SK-N-SH (cell line): ENCODE measurements around the gene ASIC2. TPM values are rescaled to one million over a fixed set of nuclear protein-coding genes. Genes with fewer than 3 reads are reported as not detected.

Experiments
- CTCF ChIA-PET: fragments of 300-600, 350-600 bp; formaldehyde crosslinking; extraction: SDS; loops from one replicate; lab custom pipeline; 2021; lab: Yijun Ruan, JAX
- POLR2A ChIA-PET: fragments of 350-600 bp; sonication (Branson Sonifier 250); formaldehyde crosslinking; extraction: SDS; loops from one replicate; lab custom pipeline; 2020; ENCODE audit warnings: antibody characterized with exemption, inconsistent platforms; lab: Yijun Ruan, JAX
- DNase-seq: peaks from one replicate; pipeline ENCODE4 v3.0.0; 2012
- H2AFZ ChIP-seq: fragments of 200-600 bp; sonication (generic); 2 replicates; pipeline ENCODE4 v1.8.1; 2016; ENCODE audit warnings: antibody characterized with exemption, mild to moderate bottlenecking, low read depth
- H3F3A ChIP-seq: fragments of 200-600 bp; sonication (generic); replicated peaks from 2 replicates; pipeline ENCODE3; 2016; ENCODE audit warnings: antibody characterized with exemption, mild to moderate bottlenecking; ENCODE audit not compliant: insufficient read depth
- H3K27ac ChIP-seq, 2 experiments: fragments of 200-500 bp in 1 of 2; fragments of 200-600 bp in 1 of 2; sonication (Bioruptor generic) in 1 of 2; sonication (generic), shearing (Covaris generic) in 1 of 2; 2 replicates each; pipeline versions ENCODE4 v1.5.1 to v1.6.1; 2014 to 2016; ENCODE audit warnings: low read depth in 2 of 2, inconsistent platforms in 1 of 2, low read length in 1 of 2, mild to moderate bottlenecking in 1 of 2, mixed read lengths in 1 of 2
- H3K27me3 ChIP-seq: fragments of 200-600 bp; sonication (generic), shearing (Covaris generic); 2 replicates; pipeline ENCODE4 v1.6.1; 2016; ENCODE audit warnings: mixed run types; ENCODE audit not compliant: insufficient read depth
- H3K36me3 ChIP-seq, 2 experiments: fragments of 200-500 bp in 1 of 2; fragments of 200-600 bp in 1 of 2; sonication (Bioruptor generic) in 1 of 2; sonication (generic) in 1 of 2; replicated peaks in 1 of 2; 2 replicates each; pipeline versions ENCODE3 to v1.5.1; 2014 to 2016; ENCODE audit warnings: low read length in 1 of 2, mild to moderate bottlenecking in 1 of 2; ENCODE audit not compliant: insufficient read depth in 2 of 2, control insufficient read depth in 1 of 2
- H3K4me1 ChIP-seq, 2 experiments: fragments of 200-500 bp in 1 of 2; fragments of 200-600 bp in 1 of 2; sonication (Bioruptor generic) in 1 of 2; sonication (generic), shearing (Covaris generic) in 1 of 2; 2 replicates each; pipeline versions ENCODE4 v1.5.1 to v1.6.1; 2014 to 2016; ENCODE audit warnings: low read depth in 1 of 2, low read length in 1 of 2, mixed run types in 1 of 2; ENCODE audit not compliant: insufficient read depth in 2 of 2, control insufficient read depth in 1 of 2
- H3K4me2 ChIP-seq: fragments of 200-600 bp; sonication (generic), shearing (Covaris generic); 2 replicates; pipeline ENCODE4 v1.6.1; 2017; ENCODE audit warnings: mixed run types
- H3K4me3 ChIP-seq, 2 experiments: fragments of 200-500 bp in 1 of 2; fragments of 200-600 bp in 1 of 2; sonication (Bioruptor generic) in 1 of 2; sonication (generic), shearing (Covaris generic) in 1 of 2; 2 replicates each; pipeline versions ENCODE4 v1.5.1 to v1.8.1; 2014 to 2016; ENCODE audit warnings: low read depth in 2 of 2, inconsistent platforms in 1 of 2, low read length in 1 of 2, mild to moderate bottlenecking in 1 of 2, mixed read lengths in 1 of 2, moderate library complexity in 1 of 2
- H3K79me2 ChIP-seq: fragments of 200-600 bp; sonication (generic); 2 replicates; pipeline ENCODE4 v1.8.1; 2017; ENCODE audit warnings: mild to moderate bottlenecking; ENCODE audit not compliant: insufficient read depth
- H3K9ac ChIP-seq: fragments of 200-600 bp; sonication (generic); 2 replicates; pipeline ENCODE4 v1.6.1; 2017; ENCODE audit warnings: mixed run types
- H3K9me2 ChIP-seq: fragments of 200-600 bp; sonication (generic); 2 replicates; pipeline ENCODE4 v1.6.1; 2017; ENCODE audit warnings: mixed run types
- H3K9me3 ChIP-seq: fragments of 200-600 bp; sonication (generic); 2 replicates; pipeline ENCODE4 v1.6.1; 2017; ENCODE audit warnings: mixed run types, mild to moderate bottlenecking, moderate library complexity
- H4K20me1 ChIP-seq: fragments of 200-600 bp; sonication (generic); 2 replicates; pipeline ENCODE4 v1.6.1; 2017; ENCODE audit warnings: mild to moderate bottlenecking, mixed run types; ENCODE audit not compliant: insufficient read depth
- CHD2 ChIP-seq: fragments of 150-350 bp; IDR thresholded peaks from 2 replicates; pipeline ENCODE4 v1.6.1; 2018; ENCODE audit warnings: low read length; ENCODE audit not compliant: partially characterized antibody
- EP300 ChIP-seq, 2 experiments: IDR thresholded peaks; 2 replicates each; pipeline versions ENCODE4 v1.4.0 to v1.6.1; 2012; ENCODE audit warnings: borderline replicate concordance in 1 of 2, low read depth in 1 of 2, low read length in 1 of 2
- EZH2phosphoT487 ChIP-seq: fragments of 200-600 bp; sonication (generic); IDR thresholded peaks from 2 replicates; pipeline ENCODE4 v1.6.1; 2017; ENCODE audit warnings: low read depth, mixed run types, mild to moderate bottlenecking, antibody characterized with exemption, moderate library complexity, borderline replicate concordance
- FOSL2 ChIP-seq: IDR thresholded peaks from 2 replicates; pipeline ENCODE4 v1.4.0; 2012; ENCODE audit warnings: low read depth, mild to moderate bottlenecking, moderate library complexity, borderline replicate concordance
- FOXJ3 ChIP-seq: sonication (generic); formaldehyde crosslinking; IDR thresholded peaks from 2 replicates; pipeline ENCODE4 v1.5.1; 2020; ENCODE audit warnings: mild to moderate bottlenecking, missing genetic modification reagents
- MEF2A ChIP-seq: IDR thresholded peaks from 2 replicates; pipeline ENCODE4 v1.4.0; 2012; ENCODE audit warnings: low read depth, borderline replicate concordance
- MXI1 ChIP-seq: IDR thresholded peaks from 2 replicates; pipeline ENCODE4 v1.6.1; 2012; ENCODE audit warnings: mild to moderate bottlenecking, low read depth, low read length, improper control_type of control experiment
- NRF1 ChIP-seq: IDR thresholded peaks from 2 replicates; pipeline ENCODE4 v1.6.1; 2012; ENCODE audit warnings: low read depth, mild to moderate bottlenecking, low read length
- RAD21 ChIP-seq: IDR thresholded peaks from 2 replicates; pipeline ENCODE4 v1.6.1; 2012; ENCODE audit warnings: mild to moderate bottlenecking, low read length
- RFX5 ChIP-seq: IDR thresholded peaks from 2 replicates; pipeline ENCODE4 v1.6.1; 2012; ENCODE audit warnings: mild to moderate bottlenecking, improper control_type of control experiment, low read length
- SIN3A ChIP-seq: IDR thresholded peaks from 2 replicates; pipeline ENCODE4 v1.6.1; 2012; ENCODE audit warnings: low read depth, mild to moderate bottlenecking, low read length, moderate library complexity, borderline replicate concordance
- SMC3 ChIP-seq: IDR thresholded peaks from 2 replicates; pipeline ENCODE4 v1.6.1; 2012; ENCODE audit warnings: low read depth, low read length, improper control_type of control experiment
- TAF1 ChIP-seq: IDR thresholded peaks from 2 replicates; pipeline ENCODE4 v1.6.1; 2012; ENCODE audit warnings: low read depth, mild to moderate bottlenecking, low read length, moderate library complexity, borderline replicate concordance
- TCF12 ChIP-seq: IDR thresholded peaks from 2 replicates; pipeline ENCODE4 v1.4.0; 2012
- TEAD4 ChIP-seq: IDR thresholded peaks from 2 replicates; pipeline ENCODE4 v1.4.0; 2012; ENCODE audit warnings: mild to moderate bottlenecking, borderline replicate concordance; ENCODE audit not compliant: insufficient read depth
- YY1 ChIP-seq: IDR thresholded peaks from 2 replicates; pipeline ENCODE4 v1.4.0; 2012; ENCODE audit warnings: low read depth, mild to moderate bottlenecking
- WGBS: methylation state at CpG from one replicate; pipeline ENCODE4 v1.1.6; 2017; ENCODE audit warnings: low lambda C conversion rate; 5-methylcytosine and 5-hydroxymethylcytosine counted together
- polyA plus RNA-seq, 3 experiments: library from polyadenylated mRNA; depleted of rRNA; stranded (reverse); fragments of >200 nt; gene quantifications; 2 replicates each; pipeline ENCODE4 v1.2.3, GENCODE V29; 2012
- TF ChIP-seq, protein P1 (sequence below): IDR thresholded peaks from 2 replicates; pipeline ENCODE4; 2012
- TF ChIP-seq, protein P2 (sequence below): IDR thresholded peaks from 2 replicates; pipeline ENCODE4 v1.6.1; 2012; ENCODE audit warnings: mild to moderate bottlenecking, low read depth, low read length, moderate library complexity
- TF ChIP-seq, protein P3 (sequence below): IDR thresholded peaks from 2 replicates; pipeline ENCODE4 v1.4.0; 2012; ENCODE audit warnings: low read depth, borderline replicate concordance

The ASIC2 gene
- polyA plus RNA-seq, 1 of the 3 experiments (the other 2 are of a cell fraction), result 0.08 TPM

DNA sequence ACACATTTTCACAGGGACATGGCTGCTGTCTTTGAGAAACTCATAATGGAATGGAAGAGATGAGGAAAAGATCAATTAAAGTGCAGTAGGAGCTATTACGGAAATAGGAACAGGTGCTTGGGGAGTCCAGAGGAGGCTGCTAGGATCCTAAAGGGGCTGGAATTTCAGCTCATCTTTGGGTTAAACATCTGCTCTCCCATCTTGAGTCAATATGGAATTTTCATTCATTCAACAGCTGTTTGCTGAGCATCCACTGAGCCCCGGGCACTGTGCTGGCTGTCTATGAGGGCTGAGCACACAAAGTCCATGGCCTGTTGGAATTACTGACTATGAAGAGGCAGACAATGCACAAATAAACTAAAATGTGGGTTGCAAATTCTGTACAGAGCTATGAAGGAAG lies 47.9 kb downstream of the ASIC2 start:
- CTCF ChIA-PET, result no interaction called here
- no peak overlapping the region for H3K4me2 ChIP-seq
- H3K36me3 ChIP-seq, result no peaks in the 10 kb centered on the region
- WGBS, result 91% methylated on average over 2 of the region's 2 CpGs
- no peaks in the 10 kb centered on the region for H3K79me2 ChIP-seq
- H3K9me3 ChIP-seq, result no peaks in the 10 kb centered on the region
- peaks cover 4% of the 10 kb centered on the region for H3F3A ChIP-seq
- H4K20me1 ChIP-seq, result no peaks in the 10 kb centered on the region
- no peak overlapping the region for H3K27ac ChIP-seq
- H3K9ac ChIP-seq, result no peak overlapping the region
- H2AFZ ChIP-seq, result no peak overlapping the region
- DNase-seq, result no peak
- H3K4me3 ChIP-seq, result no peak overlapping the region
- POLR2A ChIA-PET, result no interaction called here
- H3K27me3 ChIP-seq, result no peaks in the 10 kb centered on the region
- TF ChIP-seq RAD21 (no peak), CHD2 (no peak), YY1 (no peak), FOXJ3 (CRISPR knock-in tag) (no peak), TAF1 (no peak), MEF2A (no peak), RFX5 (no peak), SIN3A (no peak), SMC3 (no peak), TCF12 (no peak), NRF1 (no peak), EP300 (IDR thresholded peaks at IDR 0.05; ENCODE audit: borderline replicate concordance in 1 of 2, low read depth in 1 of 2, low read length in 1 of 2) (no peak)
- TF ChIP-seq, protein P1, sequence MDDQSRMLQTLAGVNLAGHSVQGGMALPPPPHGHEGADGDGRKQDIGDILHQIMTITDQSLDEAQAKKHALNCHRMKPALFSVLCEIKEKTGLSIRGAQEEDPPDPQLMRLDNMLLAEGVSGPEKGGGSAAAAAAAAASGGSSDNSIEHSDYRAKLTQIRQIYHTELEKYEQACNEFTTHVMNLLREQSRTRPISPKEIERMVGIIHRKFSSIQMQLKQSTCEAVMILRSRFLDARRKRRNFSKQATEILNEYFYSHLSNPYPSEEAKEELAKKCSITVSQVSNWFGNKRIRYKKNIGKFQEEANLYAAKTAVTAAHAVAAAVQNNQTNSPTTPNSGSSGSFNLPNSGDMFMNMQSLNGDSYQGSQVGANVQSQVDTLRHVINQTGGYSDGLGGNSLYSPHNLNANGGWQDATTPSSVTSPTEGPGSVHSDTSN, result no peak
- TF ChIP-seq, protein P2, sequence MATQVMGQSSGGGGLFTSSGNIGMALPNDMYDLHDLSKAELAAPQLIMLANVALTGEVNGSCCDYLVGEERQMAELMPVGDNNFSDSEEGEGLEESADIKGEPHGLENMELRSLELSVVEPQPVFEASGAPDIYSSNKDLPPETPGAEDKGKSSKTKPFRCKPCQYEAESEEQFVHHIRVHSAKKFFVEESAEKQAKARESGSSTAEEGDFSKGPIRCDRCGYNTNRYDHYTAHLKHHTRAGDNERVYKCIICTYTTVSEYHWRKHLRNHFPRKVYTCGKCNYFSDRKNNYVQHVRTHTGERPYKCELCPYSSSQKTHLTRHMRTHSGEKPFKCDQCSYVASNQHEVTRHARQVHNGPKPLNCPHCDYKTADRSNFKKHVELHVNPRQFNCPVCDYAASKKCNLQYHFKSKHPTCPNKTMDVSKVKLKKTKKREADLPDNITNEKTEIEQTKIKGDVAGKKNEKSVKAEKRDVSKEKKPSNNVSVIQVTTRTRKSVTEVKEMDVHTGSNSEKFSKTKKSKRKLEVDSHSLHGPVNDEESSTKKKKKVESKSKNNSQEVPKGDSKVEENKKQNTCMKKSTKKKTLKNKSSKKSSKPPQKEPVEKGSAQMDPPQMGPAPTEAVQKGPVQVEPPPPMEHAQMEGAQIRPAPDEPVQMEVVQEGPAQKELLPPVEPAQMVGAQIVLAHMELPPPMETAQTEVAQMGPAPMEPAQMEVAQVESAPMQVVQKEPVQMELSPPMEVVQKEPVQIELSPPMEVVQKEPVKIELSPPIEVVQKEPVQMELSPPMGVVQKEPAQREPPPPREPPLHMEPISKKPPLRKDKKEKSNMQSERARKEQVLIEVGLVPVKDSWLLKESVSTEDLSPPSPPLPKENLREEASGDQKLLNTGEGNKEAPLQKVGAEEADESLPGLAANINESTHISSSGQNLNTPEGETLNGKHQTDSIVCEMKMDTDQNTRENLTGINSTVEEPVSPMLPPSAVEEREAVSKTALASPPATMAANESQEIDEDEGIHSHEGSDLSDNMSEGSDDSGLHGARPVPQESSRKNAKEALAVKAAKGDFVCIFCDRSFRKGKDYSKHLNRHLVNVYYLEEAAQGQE, result no peak
- no peaks in the 10 kb centered on the region for H3K9me2 ChIP-seq
- H3K4me1 ChIP-seq, result peaks cover 5 to 13% of the 10 kb centered on the region in 2 experiments; a peak in 3 of 4 replicates

DNA sequence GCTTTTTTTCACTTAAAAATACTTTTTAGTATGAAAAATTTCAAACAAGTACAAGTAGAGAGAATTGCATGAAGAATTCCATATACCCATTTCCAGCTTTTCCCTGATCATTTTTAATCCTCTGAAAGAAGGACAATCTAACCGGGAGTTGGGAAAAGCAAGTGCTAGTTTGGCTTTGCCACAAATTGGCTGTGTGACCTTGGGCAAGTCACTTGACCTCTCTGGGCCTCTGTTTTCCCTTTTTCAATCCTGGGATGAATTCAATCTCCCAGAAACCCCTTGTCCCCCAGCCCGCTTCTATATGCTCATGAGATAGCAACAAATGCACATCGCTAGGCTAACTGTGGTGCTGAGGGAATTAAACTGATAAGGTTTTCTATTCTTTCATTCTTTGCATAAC lies 49.4 kb downstream of the ASIC2 start:
- Histone ChIP-seq H3K36me3 (no peaks in the 10 kb centered on the region), H3K27me3 (no peaks in the 10 kb centered on the region), H2AFZ (no peak overlapping the region), H3K79me2 (no peaks in the 10 kb centered on the region), H3K27ac (no peak overlapping the region), H3F3A (peaks cover 4% of the 10 kb centered on the region), H3K9ac (no peak overlapping the region), H3K9me2 (no peaks in the 10 kb centered on the region), H4K20me1 (no peaks in the 10 kb centered on the region), H3K9me3 (no peaks in the 10 kb centered on the region), H3K4me2 (no peak overlapping the region), H3K4me3 (no peak overlapping the region), H3K4me1 (peaks cover 5 to 13% of the 10 kb centered on the region in 2 experiments; a peak in 3 of 4 replicates)
- CTCF ChIA-PET, result no interaction called here
- POLR2A ChIA-PET, result no interaction called here
- no peak for DNase-seq
- 82% methylated on average over 3 of the region's 3 CpGs for WGBS
- TF ChIP-seq EZH2phosphoT487 (no peak), TCF12 (no peak), MEF2A (no peak), TEAD4 (no peak), YY1 (no peak), FOSL2 (no peak), EP300 (IDR thresholded peaks at IDR 0.05; ENCODE audit: borderline replicate concordance in 1 of 2, low read depth in 1 of 2, low read length in 1 of 2) (no peak), RAD21 (no peak), MXI1 (no peak)
- TF ChIP-seq, protein P2, result no peak
- TF ChIP-seq, protein P3, sequence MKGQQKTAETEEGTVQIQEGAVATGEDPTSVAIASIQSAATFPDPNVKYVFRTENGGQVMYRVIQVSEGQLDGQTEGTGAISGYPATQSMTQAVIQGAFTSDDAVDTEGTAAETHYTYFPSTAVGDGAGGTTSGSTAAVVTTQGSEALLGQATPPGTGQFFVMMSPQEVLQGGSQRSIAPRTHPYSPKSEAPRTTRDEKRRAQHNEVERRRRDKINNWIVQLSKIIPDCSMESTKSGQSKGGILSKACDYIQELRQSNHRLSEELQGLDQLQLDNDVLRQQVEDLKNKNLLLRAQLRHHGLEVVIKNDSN, result no peak
